ENCODE data around the gene INTS3. TPM values are rescaled to one million over a fixed set of nuclear protein-coding genes. Genes with fewer than 3 reads are reported as not detected.
"Not testable (repeated sequence)": the region's sequence is repeated elsewhere in the genome, so short reads cannot be mapped to it uniquely, and the experiment has no call there.

Gene INTS3
- total and polyA plus RNA-seq, 2 of the 8 experiments (the other 6 are each of a cell fraction or from before 2014, with no cell fraction given), result 66.8 to 93.2 TPM

DNA sequence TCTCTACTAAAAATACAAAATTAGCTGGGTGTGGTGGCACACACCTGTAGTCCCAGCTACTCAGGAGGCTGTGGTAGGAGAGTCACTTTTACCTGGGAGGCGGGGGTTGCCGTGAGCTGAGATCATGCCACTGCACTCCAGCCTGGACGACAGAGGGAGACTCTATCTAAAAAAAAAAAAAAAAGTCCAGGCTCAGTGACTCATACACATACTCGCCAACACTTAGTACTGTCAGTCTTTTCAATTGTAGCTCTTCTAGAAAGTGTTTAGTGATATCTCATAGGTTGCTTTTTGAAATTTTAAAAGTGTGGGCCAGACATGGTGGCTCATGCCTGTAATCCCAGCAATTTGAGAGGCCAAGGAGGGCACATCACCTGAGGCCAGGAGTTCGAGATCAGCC is 11.6 kb upstream of the INTS3 start:
- not testable (repeated sequence) for H3K4me3 ChIP-seq (ENCODE audit: extremely low read depth in 1 of 4, insufficient read depth in 2 of 4, low read depth in 3 of 4, low read length in 4 of 4); H4K20me1 ChIP-seq (replicated peaks in 1 of 2; ENCODE audit: control insufficient read depth in 1 of 2, insufficient read depth in 2 of 2, low read length in 2 of 2); H3K18ac ChIP-seq (ENCODE audit: extremely low read depth, low read length); H3K9me3 ChIP-seq (ENCODE audit: insufficient read depth in 2 of 2, low read depth in 1 of 2, low read length in 1 of 2); H3K27me3 ChIP-seq (replicated peaks in 1 of 4; ENCODE audit: control insufficient read depth in 3 of 4, extremely low read depth in 1 of 4, insufficient read depth in 3 of 4, low read length in 3 of 4); H2BK15ac ChIP-seq (ENCODE audit: low read length); H2BK20ac ChIP-seq (ENCODE audit: low read length); H3K9ac ChIP-seq (replicated peaks in 1 of 4; ENCODE audit: extremely low read depth in 1 of 4, low read depth in 3 of 4, low read length in 3 of 4); H3K23me2 ChIP-seq (ENCODE audit: low read depth, low read length); H4K5ac ChIP-seq (ENCODE audit: insufficient read length, low read depth, low read length); H3K14ac ChIP-seq (ENCODE audit: insufficient read length); H3K4me2 ChIP-seq (ENCODE audit: insufficient read depth in 1 of 2, low read depth in 2 of 2, low read length in 2 of 2); H2BK120ac ChIP-seq (replicated peaks; ENCODE audit: low read depth, low read length); H2AK5ac ChIP-seq (ENCODE audit: low read depth, low read length); H3K27ac ChIP-seq (ENCODE audit: low read depth, low read length); H3K4me1 ChIP-seq (replicated peaks in 1 of 4; ENCODE audit: control insufficient read depth in 3 of 4, insufficient read depth in 4 of 4, low read length in 3 of 4); H2BK5ac ChIP-seq (ENCODE audit: low read depth, low read length); H3K56ac ChIP-seq (replicated peaks; ENCODE audit: insufficient read length, low read depth, low read length); H3K79me1 ChIP-seq (ENCODE audit: low read depth, low read length); FAIRE-seq; DNase-seq (ENCODE audit: low read depth in 1 of 2, low spot score in 2 of 2); H4K8ac ChIP-seq (ENCODE audit: extremely low read depth, insufficient read depth, low read length); H2BK12ac ChIP-seq (ENCODE audit: low read depth, low read length); H3K79me2 ChIP-seq (ENCODE audit: control insufficient read depth in 1 of 2, insufficient read depth in 2 of 2, low read length in 2 of 2); H2AFZ ChIP-seq (ENCODE audit: low read length); H3K23ac ChIP-seq (ENCODE audit: insufficient read length); H3K36me3 ChIP-seq (ENCODE audit: control insufficient read depth in 2 of 4, insufficient read depth in 4 of 4, low read length in 3 of 4); H4K91ac ChIP-seq (replicated peaks; ENCODE audit: insufficient read length, low read length); H3K4ac ChIP-seq (replicated peaks; ENCODE audit: insufficient read length, low read depth, low read length)
- 85% methylated on average over 5 of the region's 5 CpGs; no CpG with 5 or more reads in 1 of the 2 experiments for WGBS, 2 experiments (ENCODE audit: extremely low coverage in 1 of 2, insufficient coverage in 1 of 2, insufficient read length in 1 of 2, insufficient replicate concordance in 2 of 2, low coverage in 1 of 2, low lambda C conversion rate in 2 of 2, missing lambda C conversion rate in 1 of 2)
- POLR2A ChIA-PET (ENCODE audit: partially characterized antibody), result interaction anchor here (1.4 to 2.1 kb wide), 2 partner anchors 36 to 51 kb away, joined by 3 to 5 read pairs; no protein-coding TSS in a partner anchor
- CTCF ChIA-PET (ENCODE audit: partially characterized antibody), result interaction anchor here (0.6 to 1.9 kb wide), 8 partner anchors 9 to 111 kb away, joined by 3 to 7 read pairs (median 3); no protein-coding TSS in a partner anchor

All from H1 (cell line).